ENCODE results near the gene MAB21L3.

DNA sequence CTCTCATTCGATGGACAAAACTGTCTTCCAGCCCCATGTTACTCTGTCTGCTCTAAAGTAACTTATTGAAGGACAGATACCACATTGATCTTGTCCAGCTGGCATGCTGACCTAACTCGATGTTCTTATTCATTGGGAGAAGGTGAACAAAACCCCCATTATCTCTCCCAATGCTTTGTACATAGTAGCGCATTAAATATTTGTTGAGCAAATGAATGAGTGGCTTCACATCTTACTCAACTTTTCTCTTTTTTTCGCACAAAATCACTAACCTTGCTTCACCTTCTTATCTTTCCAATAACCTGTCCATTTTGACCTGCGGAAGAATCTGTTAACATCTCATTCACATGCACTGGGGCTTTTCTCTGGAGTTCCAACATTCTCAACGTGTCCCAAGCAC lies 18.3 kb downstream of the MAB21L3 start:
- TF ChIP-seq YY1 (IDR thresholded peaks at IDR 0.05; ENCODE audit: insufficient read depth, insufficient read length), result no peak
- TF ChIP-seq SUZ12 (IDR thresholded peaks at IDR 0.05; ENCODE audit: extremely low read depth, insufficient read depth, insufficient read length), result no peak
- no peak for TF ChIP-seq ZNF274 (IDR thresholded peaks at IDR 0.05; ENCODE audit: low read depth, low read length)
